Gastrocnemius medialis (tissue), 4 donors: ENCODE measurements around the gene ADH4. TPM values are rescaled to one million over a fixed set of nuclear protein-coding genes. Genes with fewer than 3 reads are reported as not detected.

Source experiments
- ATAC-seq, 2 donors: fragments of 150-250 bp; one replicate each; pipeline ENCODE4 v1.9.1; 2016
- DNase-seq, 2 donors: peaks; one replicate each; pipeline ENCODE4 v3.0.0-alpha.2; 2019
- H3K27ac ChIP-seq, 4 donors: fragments of 200-600 bp; sonication (generic); 1 replicate in 1 of 4; 2 replicates in 3 of 4; pipeline ENCODE4 v1.5.1; 2016 to 2018; ENCODE audit warnings: mild to moderate bottlenecking in 2 of 4, moderate library complexity in 1 of 4
- H3K27me3 ChIP-seq, 3 donors: fragments of 200-600 bp; sonication (generic) in 2 of 3; 1 replicate in 1 of 3; 2 replicates in 2 of 3; pipeline versions ENCODE4 v1.5.1 to v1.6.0; 2016 to 2019; ENCODE audit warnings: mild to moderate bottlenecking in 1 of 3, moderate library complexity in 1 of 3
- H3K36me3 ChIP-seq, 2 donors: fragments of 200-600 bp; sonication (generic) in 1 of 2; one replicate each; pipeline ENCODE4 v1.5.1; 2017 to 2018
- H3K4me1 ChIP-seq, 2 donors: fragments of 200-600 bp; sonication (generic) in 1 of 2; one replicate each; pipeline ENCODE4 v1.5.1; 2016 to 2017; ENCODE audit warnings: mild to moderate bottlenecking in 2 of 2
- H3K4me3 ChIP-seq, 4 donors: fragments of 200-600 bp; sonication (generic) in 3 of 4; 1 replicate in 1 of 4; 2 replicates in 3 of 4; pipeline ENCODE4 v1.5.1; 2016 to 2019; ENCODE audit warnings: mild to moderate bottlenecking in 2 of 4
- H3K9me3 ChIP-seq, 3 donors: fragments of 200-600 bp; sonication (generic) in 2 of 3; 1 replicate in 1 of 3; 2 replicates in 2 of 3; pipeline ENCODE4 v1.5.1; 2016 to 2019
- POLR2A ChIP-seq, 2 donors: fragments of 450-650 bp; IDR thresholded peaks; one replicate each; pipeline ENCODE4 v1.6.1; 2017; ENCODE audit warnings: antibody characterized with exemption in 2 of 2, mild to moderate bottlenecking in 2 of 2, moderate library complexity in 2 of 2
- in situ Hi-C, 4 donors: fragments of 200-750 bp; cut with MboI; loops; one replicate each; pipeline versions ENCODE4 v1.15.0 to v1.8.0; 2017; ENCODE audit warnings: low sequenced_read_pairs in 4 of 4
- intact Hi-C: fragments of 100-400 bp; cut with DNase I; formaldehyde crosslinking; loops from one replicate; pipeline ENCODE4 v1.15.1; 2023; ENCODE audit warnings: low total_unique reads
- total RNA-seq, 4 donors: library from RNA; depleted of rRNA; stranded (reverse); fragments of >200 nt; gene quantifications; one replicate each; pipeline versions ENCODE4 v1.1.0 to v1.2.3, GENCODE V29; 2016
- TF ChIP-seq, protein P1 (sequence below), 5 experiments: fragments of 450-650 bp in 3 of 5; fragments of 200-600 bp in 2 of 5; sonication (generic) in 2 of 5; IDR thresholded peaks in 4 of 5; conservative IDR thresholded peaks in 1 of 5; 1 replicate in 4 of 5; 2 replicates in 1 of 5; pipeline ENCODE4 v1.5.1; 2016 to 2019; ENCODE audit warnings: antibody characterized with exemption in 5 of 5, mild to moderate bottlenecking in 3 of 5, moderate library complexity in 3 of 5

The ADH4 gene
- total RNA-seq, 4 donors from 2014 or later: 0.75 to 1.0 (median 1.00) TPM; not detected in 1

- intact Hi-C loops: no loop called here
- Histone ChIP-seq H3K27ac (peak overlapping the region; percentile 87 to 97 (median 93)), H3K27me3 (no peaks in the 10 kb centered on the region), H3K36me3 (no peaks in the 10 kb centered on the region), H3K9me3 (no peaks in the 10 kb centered on the region), H3K4me1 (peaks cover 0 to 23% of the 10 kb centered on the region in 2 donors), H3K4me3 (peak overlapping the region in 2 of 4 donors; percentile 70 to 72)
- ATAC-seq (no peak), DNase-seq (no peak)
- TF ChIP-seq, protein P1, sequence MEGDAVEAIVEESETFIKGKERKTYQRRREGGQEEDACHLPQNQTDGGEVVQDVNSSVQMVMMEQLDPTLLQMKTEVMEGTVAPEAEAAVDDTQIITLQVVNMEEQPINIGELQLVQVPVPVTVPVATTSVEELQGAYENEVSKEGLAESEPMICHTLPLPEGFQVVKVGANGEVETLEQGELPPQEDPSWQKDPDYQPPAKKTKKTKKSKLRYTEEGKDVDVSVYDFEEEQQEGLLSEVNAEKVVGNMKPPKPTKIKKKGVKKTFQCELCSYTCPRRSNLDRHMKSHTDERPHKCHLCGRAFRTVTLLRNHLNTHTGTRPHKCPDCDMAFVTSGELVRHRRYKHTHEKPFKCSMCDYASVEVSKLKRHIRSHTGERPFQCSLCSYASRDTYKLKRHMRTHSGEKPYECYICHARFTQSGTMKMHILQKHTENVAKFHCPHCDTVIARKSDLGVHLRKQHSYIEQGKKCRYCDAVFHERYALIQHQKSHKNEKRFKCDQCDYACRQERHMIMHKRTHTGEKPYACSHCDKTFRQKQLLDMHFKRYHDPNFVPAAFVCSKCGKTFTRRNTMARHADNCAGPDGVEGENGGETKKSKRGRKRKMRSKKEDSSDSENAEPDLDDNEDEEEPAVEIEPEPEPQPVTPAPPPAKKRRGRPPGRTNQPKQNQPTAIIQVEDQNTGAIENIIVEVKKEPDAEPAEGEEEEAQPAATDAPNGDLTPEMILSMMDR (IDR thresholded peaks at IDR 0.05 in 4 of 5, conservative IDR thresholded peaks at IDR 0.05 in 1 of 5): no peak
- no peak for TF ChIP-seq POLR2A (IDR thresholded peaks at IDR 0.05)
- in situ Hi-C loops: no loop called here
These were observed 53.4 kb downstream of the ADH4 start for GRCh38 chr4:99090481-99091215.

DNA sequence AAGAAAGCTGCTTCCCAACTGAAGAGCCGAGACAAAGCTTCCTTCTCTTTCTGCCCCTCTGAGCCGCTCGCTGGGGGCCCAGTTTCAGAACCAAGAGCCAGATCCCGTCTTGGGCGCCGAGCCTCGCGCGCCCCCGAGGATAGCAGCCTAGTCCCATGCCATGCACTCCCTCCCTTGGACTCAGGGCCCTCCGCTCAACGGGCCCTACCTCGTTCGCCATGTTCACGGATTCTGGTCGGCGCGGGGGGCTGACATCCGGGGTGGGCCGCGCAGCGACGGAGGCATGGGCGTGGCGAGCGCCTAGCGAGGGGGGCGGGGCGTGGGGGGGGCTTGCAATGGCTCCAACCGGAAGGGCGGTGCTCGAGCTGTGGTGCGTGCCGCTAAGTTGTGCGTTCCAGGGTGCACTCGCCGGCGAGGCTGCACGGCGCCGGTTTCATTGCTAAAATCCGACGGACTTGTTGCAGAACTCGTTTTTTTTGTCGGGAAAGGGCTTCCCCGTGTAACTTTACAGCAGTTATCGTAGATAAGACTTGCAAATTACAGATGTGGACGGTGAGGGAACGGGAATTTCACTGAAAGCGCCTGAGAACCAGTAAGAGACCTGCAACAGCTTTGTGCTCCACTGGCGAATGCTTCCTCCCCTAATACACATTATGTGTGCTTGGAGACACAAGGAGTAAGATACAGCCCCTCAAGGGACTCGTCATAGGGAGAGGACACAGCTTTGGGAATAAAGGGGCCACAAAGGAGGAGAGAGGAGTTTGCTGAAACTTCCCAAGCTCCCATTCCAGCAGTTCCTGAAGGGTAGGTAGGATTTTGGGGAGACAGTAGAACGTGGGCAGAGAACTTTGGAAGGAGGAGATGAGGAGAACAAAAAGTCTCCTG lies 55.4 kb downstream of the ADH4 start, which contains the start of gene ADH5:
Gene ADH5 (minus strand): TSS at position 308 of the 885 bp plus-strand sequence. CDS start 88 bp downstream, at position 220.
- peak within 1 kb of the TSS; percentile 87 to 97 (median 93) for H3K27ac ChIP-seq
- TF ChIP-seq POLR2A (IDR thresholded peaks at IDR 0.05): peak; percentile 86 to 87
- TF ChIP-seq, protein P1 (IDR thresholded peaks at IDR 0.05 in 4 of 5, conservative IDR thresholded peaks at IDR 0.05 in 1 of 5): no peak
- H3K4me3 ChIP-seq: peak within 1 kb of the TSS; percentile 70 to 92 (median 73)
- H3K9me3 ChIP-seq: no peaks in the 10 kb centered on the region
- H3K4me1 ChIP-seq: peaks cover 0 to 23% of the 10 kb centered on the region in 2 donors
- peak; percentile 84 to 85 for ATAC-seq
- DNase-seq: peak; percentile 79 to 87
- intact Hi-C loops (loop anchor here (1.0 to 5.0 kb wide), 5 partner anchors 28 to 474 kb away; partner anchors contain the start of genes EIF4E, METAP1 and TRMT10A), in situ Hi-C loops (no loop called here)
- H3K27me3 ChIP-seq: no peaks in the 10 kb centered on the region
- H3K36me3 ChIP-seq: peaks cover 0 to 14% of the 10 kb centered on the region in 2 donors

DNA sequence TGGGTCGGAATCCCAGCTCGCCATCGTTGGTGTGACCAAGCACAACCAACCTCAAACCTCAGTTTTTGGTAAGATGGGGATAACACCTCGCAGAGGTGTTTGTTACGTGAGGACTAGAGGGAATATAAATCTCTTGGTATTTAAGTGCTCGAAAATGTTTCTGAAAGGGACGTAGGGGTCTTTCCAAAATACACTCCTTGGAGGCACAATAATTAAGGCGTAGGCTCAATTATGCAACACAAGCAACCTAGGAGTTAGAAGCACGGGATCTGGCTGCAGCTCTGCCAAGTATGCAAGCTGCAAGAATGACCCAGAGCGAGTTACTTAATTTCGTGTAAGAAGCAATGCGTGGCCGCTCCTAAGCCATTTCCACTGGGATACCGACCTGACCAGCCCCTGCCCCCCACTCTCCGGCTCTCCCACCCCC lies 56.1 kb downstream of the ADH4 start:
- ATAC-seq (peak; percentile 85 to 88), DNase-seq (peak; percentile 81 to 90)
- Histone ChIP-seq H3K36me3 (peaks cover 0 to 18% of the 10 kb centered on the region in 2 donors), H3K4me1 (peaks cover 0 to 23% of the 10 kb centered on the region in 2 donors), H3K27ac (peak overlapping the region; percentile 87 to 97 (median 93)), H3K27me3 (no peaks in the 10 kb centered on the region), H3K9me3 (no peaks in the 10 kb centered on the region), H3K4me3 (peak overlapping the region; percentile 70 to 92 (median 73))
- in situ Hi-C loops: no loop called here
- TF ChIP-seq, protein P1 (IDR thresholded peaks at IDR 0.05 in 4 of 5, conservative IDR thresholded peaks at IDR 0.05 in 1 of 5): no peak
- TF ChIP-seq POLR2A (IDR thresholded peaks at IDR 0.05): no peak
- intact Hi-C loops: loop anchor here (1.0 to 5.0 kb wide), 5 partner anchors 28 to 474 kb away; partner anchors contain the start of genes EIF4E, METAP1 and TRMT10A

DNA sequence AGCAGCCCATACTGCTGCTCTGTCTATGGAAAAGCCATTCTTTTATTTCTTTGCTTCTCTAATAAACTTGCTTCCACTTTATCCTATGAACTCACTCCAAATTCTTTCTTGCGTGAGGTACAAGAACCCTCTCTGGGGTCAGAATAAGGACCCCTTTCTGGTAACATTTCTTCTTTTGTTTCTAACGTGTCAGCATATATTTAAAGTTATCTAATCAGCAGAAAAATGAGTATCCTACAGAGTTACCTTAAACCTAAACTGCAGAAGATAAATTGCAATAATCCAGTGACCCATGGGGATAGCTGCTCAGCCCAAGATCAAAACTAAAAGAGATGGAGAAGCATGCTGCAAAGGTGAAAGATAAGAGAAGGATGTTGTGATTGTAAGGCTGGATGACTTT lies 59.5 kb downstream of the ADH4 start:
- DNase-seq: no peak
- Histone ChIP-seq H3K27ac (no peak overlapping the region), H3K27me3 (no peaks in the 10 kb centered on the region), H3K9me3 (no peaks in the 10 kb centered on the region), H3K4me1 (peaks cover 0 to 11% of the 10 kb centered on the region in 2 donors), H3K4me3 (no peak overlapping the region), H3K36me3 (peaks cover 0 to 47% of the 10 kb centered on the region in 2 donors)
- intact Hi-C loops (no loop called here), in situ Hi-C loops (no loop called here)
- ATAC-seq: no peak
- TF ChIP-seq, protein P1 (IDR thresholded peaks at IDR 0.05 in 4 of 5, conservative IDR thresholded peaks at IDR 0.05 in 1 of 5): no peak
- no peak for TF ChIP-seq POLR2A (IDR thresholded peaks at IDR 0.05)
